Retinal pigment epithelial cell (primary cell): ENCODE data around the gene PLEKHA3.
"Not testable (repeated sequence)": the region's sequence is repeated elsewhere in the genome, so short reads cannot be mapped to it uniquely, and the experiment has no call there.

Source experiments
- DNase-seq: peaks from one replicate; pipeline ENCODE4 v3.0.0-alpha.2; 2010; ENCODE audit warnings: low read depth
- H3K4me3 ChIP-seq: 2 replicates; pipeline ENCODE4 v1.5.1; 2011; ENCODE audit warnings: mild to moderate bottlenecking, low read length, control low read depth, moderate library complexity
- TF ChIP-seq, protein P1 (sequence below): conservative IDR thresholded peaks from 2 replicates; pipeline ENCODE4 v1.5.1; 2011; ENCODE audit warnings: low read depth, low read length, control low read depth, inconsistent platforms

PLEKHA3 gene

GRCh38 chr2:178450774-178451525, 29.3 kb upstream of the PLEKHA3 start, which contains the start of the genes PJVK and PRKRA:
TSS of gene PJVK (plus strand) at chr2:178451378. CDS start at chr2:178453410, 2,032 bp downstream.
TSS of gene PRKRA (minus strand) at chr2:178451175. CDS start at chr2:178451030, 145 bp downstream.
- TF ChIP-seq, protein P1, sequence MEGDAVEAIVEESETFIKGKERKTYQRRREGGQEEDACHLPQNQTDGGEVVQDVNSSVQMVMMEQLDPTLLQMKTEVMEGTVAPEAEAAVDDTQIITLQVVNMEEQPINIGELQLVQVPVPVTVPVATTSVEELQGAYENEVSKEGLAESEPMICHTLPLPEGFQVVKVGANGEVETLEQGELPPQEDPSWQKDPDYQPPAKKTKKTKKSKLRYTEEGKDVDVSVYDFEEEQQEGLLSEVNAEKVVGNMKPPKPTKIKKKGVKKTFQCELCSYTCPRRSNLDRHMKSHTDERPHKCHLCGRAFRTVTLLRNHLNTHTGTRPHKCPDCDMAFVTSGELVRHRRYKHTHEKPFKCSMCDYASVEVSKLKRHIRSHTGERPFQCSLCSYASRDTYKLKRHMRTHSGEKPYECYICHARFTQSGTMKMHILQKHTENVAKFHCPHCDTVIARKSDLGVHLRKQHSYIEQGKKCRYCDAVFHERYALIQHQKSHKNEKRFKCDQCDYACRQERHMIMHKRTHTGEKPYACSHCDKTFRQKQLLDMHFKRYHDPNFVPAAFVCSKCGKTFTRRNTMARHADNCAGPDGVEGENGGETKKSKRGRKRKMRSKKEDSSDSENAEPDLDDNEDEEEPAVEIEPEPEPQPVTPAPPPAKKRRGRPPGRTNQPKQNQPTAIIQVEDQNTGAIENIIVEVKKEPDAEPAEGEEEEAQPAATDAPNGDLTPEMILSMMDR = no peak
- DNase-seq = peak; percentile 89
- H3K4me3 ChIP-seq = peak within 1 kb of the TSS; percentile 84

DNA sequence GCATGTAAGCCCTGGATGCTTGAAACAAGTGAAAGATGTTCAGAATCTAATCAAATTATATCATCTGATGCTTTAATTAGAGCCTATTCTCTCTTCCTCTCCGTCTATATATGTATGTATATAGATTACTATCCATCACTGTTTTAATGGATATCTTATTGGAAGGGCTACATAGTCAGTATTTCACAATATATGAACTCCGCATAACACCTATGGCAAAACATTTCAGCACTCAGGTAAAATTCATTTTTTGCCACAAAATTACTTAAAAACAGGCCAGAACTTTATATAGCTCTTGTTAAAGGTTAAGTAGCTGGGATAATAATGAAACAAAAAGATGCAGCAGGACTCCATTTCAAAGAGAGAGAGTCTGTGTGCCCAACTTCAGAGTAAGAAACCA, 27.9 kb upstream of the PLEKHA3 start:
- no peak for DNase-seq
- TF ChIP-seq, protein P1 = no peak
- no peak overlapping the region for H3K4me3 ChIP-seq

DNA sequence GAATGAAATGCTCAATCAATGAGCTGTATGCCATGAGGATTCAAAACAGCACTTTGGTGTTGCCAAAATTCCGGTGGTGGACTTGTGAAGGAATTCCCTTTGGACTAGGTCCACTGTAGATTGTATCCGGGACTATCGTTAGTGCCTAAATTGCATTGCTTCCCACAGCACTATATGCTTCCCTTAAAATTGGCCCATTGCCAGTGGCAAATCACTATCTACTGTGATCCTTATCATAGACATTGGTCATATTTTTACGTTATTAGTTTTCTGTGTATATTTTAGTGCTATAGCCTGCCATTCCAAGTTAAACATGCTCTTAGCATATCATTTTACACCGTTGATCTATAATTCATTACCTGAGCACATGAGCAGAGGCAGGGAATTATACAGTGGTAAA, 27.4 kb upstream of the PLEKHA3 start:
- H3K4me3 ChIP-seq = no peak overlapping the region

DNA sequence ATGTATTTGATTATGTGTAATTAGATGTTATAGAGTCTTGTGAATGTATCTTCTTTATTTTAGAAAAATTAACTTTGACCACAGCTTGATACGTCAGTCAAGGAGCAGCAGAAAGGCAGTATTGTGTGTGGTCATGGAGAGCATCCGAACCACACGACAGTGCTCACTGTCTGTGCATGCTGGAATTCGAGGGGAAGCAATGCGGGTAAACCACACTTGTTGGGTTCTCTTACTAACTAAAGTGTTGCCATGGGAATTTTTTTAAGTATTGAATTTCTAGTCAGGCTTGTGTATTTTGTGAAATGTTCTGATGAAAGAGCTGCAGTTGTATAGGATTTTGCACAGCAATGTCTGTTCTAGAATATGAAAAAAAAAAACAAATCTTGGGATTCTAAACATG, 24.3 kb upstream of the PLEKHA3 start:
- H3K4me3 ChIP-seq = no peak overlapping the region
- DNase-seq = no peak
- TF ChIP-seq, protein P1 = no peak

More for the DNA sequence above, 27.4 kb upstream of the PLEKHA3 start:
- no peak for DNase-seq
- TF ChIP-seq, protein P1 = no peak

- TF ChIP-seq, protein P1 = no peak
- no peak for DNase-seq
- no peak overlapping the region for H3K4me3 ChIP-seq
Observed at GRCh38 chr2:178457390-178457886, 22.8 kb upstream of the PLEKHA3 start.

DNA sequence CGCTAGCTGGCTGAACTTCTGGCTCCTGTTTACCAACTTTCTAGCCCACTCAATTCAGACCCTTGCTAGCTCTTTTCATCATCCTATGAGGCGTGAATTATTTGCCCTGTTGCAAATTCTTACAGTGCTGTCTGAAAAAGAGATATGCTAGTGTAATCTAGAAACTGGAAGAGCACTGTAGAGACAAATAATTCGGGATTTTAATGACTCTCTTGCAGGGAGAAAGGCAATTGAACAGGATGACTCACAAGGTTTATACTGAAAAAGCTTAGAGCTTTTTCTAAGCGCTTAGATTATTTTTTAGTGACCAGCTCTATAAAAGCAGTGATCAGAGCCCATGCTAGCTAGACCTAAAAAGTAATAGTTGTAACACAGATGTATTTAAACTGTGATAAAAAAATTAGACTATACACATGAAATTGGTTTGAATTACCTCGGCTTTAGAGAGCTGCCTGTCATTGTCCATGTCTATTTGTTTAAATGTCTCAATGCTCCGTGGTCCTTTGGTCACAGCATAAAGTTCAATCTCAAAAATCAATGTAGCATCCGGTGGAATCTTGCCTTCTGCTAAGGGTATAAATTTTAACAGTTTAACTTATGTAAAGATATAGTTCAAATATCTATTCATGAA, 10.9 kb upstream of the PLEKHA3 start:
- TF ChIP-seq, protein P1 = no peak
- DNase-seq = no peak
- H3K4me3 ChIP-seq = no peak overlapping the region

- DNase-seq, H3K4me3 ChIP-seq: not testable (repeated sequence)
Observed at GRCh38 chr2:178471313-178471712, 8.9 kb upstream of the PLEKHA3 start.
